ENCODE measurements around the gene GFRA3.

- TF ChIP-seq POLR2A (IDR thresholded peaks at IDR 0.05) (no peak), CTCF (IDR thresholded peaks at IDR 0.05) (no peak)
These were observed 50.9 kb downstream of the GFRA3 start for GRCh38 chr5:138223532-138223931.

All from suprapubic skin (tissue), 3 donors.